HepG2 (cell line): ENCODE data around the gene PKMYT1. TPM values are rescaled to one million over a fixed set of nuclear protein-coding genes. Genes with fewer than 3 reads are reported as not detected.

Source experiments
- ATAC-seq: fragments of 200-7000 bp; cut with Tn5 transposase; 3 replicates; pipeline ENCODE4 v1.9.1; 2020; ENCODE audit warnings: mild to moderate bottlenecking, moderate library complexity
- BruUV-seq: library from RNA; stranded (reverse); fragments of 400-500 nt; replicated peaks from 2 replicates; lab custom pipeline; 2021; lab: Mats Ljungman, UMichigan
- CTCF ChIA-PET: fragments of 300-600 bp; formaldehyde crosslinking; extraction: SDS; loops from one replicate; lab custom pipeline; 2021; ENCODE audit warnings: low total read pairs, inconsistent platforms, low intra/inter-chr PET ratio; lab: Yijun Ruan, JAX
- POLR2A ChIA-PET: fragments of 350-600 bp; sonication (Branson Sonifier 250); formaldehyde crosslinking; loops from one replicate; lab custom pipeline; 2020; ENCODE audit warnings: antibody characterized with exemption, inconsistent platforms; lab: Yijun Ruan, JAX
- DNase-seq: peaks from one replicate; pipeline ENCODE4 v3.0.0-alpha.2; 2015; ENCODE audit warnings: low spot score
- FAIRE-seq: peaks from 3 replicates; lab custom pipeline; 2011; peaks lifted over from hg19 to GRCh38; lab: Jason Lieb, UNC
- H2AFZ ChIP-seq: one replicate; pipeline ENCODE4 v1.6.1; 2011; ENCODE audit warnings: low read length, inconsistent platforms
- H3K27ac ChIP-seq: fragments of 300-600 bp; 3 replicates; pipeline ENCODE4 v1.8.0; 2011; ENCODE audit warnings: mixed run types, mild to moderate bottlenecking, mixed read lengths, low read length, inconsistent platforms; ENCODE audit not compliant: insufficient read depth; ENCODE audit errors: extremely low read length
- H3K27me3 ChIP-seq, 2 experiments: fragments of 200-600 bp in 1 of 2; 2 replicates in 1 of 2; 3 replicates in 1 of 2; pipeline versions ENCODE4 v1.6.0 to v1.8.0; 2011; ENCODE audit warnings: low read length in 2 of 2, mild to moderate bottlenecking in 2 of 2, moderate library complexity in 2 of 2, inconsistent platforms in 1 of 2; ENCODE audit not compliant: insufficient read depth in 2 of 2, control insufficient read depth in 1 of 2
- H3K36me3 ChIP-seq, 2 experiments: fragments of 200-600 bp in 1 of 2; replicated peaks in 1 of 2; 2 replicates in 1 of 2; 3 replicates in 1 of 2; pipeline versions ENCODE4 v1.5.1 to v1.8.0; 2011; ENCODE audit warnings: low read length in 2 of 2, inconsistent platforms in 1 of 2; ENCODE audit not compliant: insufficient read depth in 2 of 2, control insufficient read depth in 1 of 2
- H3K4me1 ChIP-seq: 2 replicates; pipeline ENCODE4 v1.5.1; 2012; ENCODE audit warnings: low read length, inconsistent platforms; ENCODE audit not compliant: insufficient read depth
- H3K4me2 ChIP-seq: 2 replicates; pipeline ENCODE4 v1.6.0; 2011; ENCODE audit warnings: low read depth, low read length, inconsistent platforms
- H3K4me3 ChIP-seq, 3 experiments: fragments of 200-600 bp in 1 of 3; sonication (generic), shearing (Covaris generic) in 1 of 3; replicated peaks in 1 of 3; 2 replicates each; pipeline ENCODE4 v1.5.1; 2011 to 2016; ENCODE audit warnings: low read length in 3 of 3, inconsistent platforms in 2 of 3, low read depth in 2 of 3, mild to moderate bottlenecking in 2 of 3, control low read depth in 1 of 3, mixed read lengths in 1 of 3; ENCODE audit not compliant: insufficient read depth in 1 of 3
- H3K79me2 ChIP-seq: one replicate; pipeline ENCODE4 v1.6.1; 2011; ENCODE audit warnings: low read length, inconsistent platforms; ENCODE audit not compliant: insufficient read depth
- H3K9ac ChIP-seq: 2 replicates; pipeline ENCODE4 v1.6.0; 2011; ENCODE audit warnings: mild to moderate bottlenecking, low read depth, low read length, inconsistent platforms; ENCODE audit not compliant: insufficient read depth
- H3K9me3 ChIP-seq: 2 replicates; pipeline ENCODE4 v1.5.1; 2012; ENCODE audit warnings: mild to moderate bottlenecking, low read length
- H4K20me1 ChIP-seq: 2 replicates; pipeline ENCODE4 v1.6.0; 2011; ENCODE audit warnings: inconsistent platforms, mild to moderate bottlenecking, low read length, moderate library complexity; ENCODE audit not compliant: insufficient read depth
- ARID5B ChIP-seq: IDR thresholded peaks from 2 replicates; pipeline ENCODE4 v1.4.0; 2020; ENCODE audit warnings: mild to moderate bottlenecking, missing genetic modification reagents
- DMTF1 ChIP-seq: sonication (generic); formaldehyde crosslinking; IDR thresholded peaks from 2 replicates; pipeline ENCODE4 v1.4.0; 2020; ENCODE audit warnings: mild to moderate bottlenecking, missing genetic modification reagents
- FOXA3 ChIP-seq: IDR thresholded peaks from 2 replicates; pipeline ENCODE4 v1.6.1; 2016; ENCODE audit warnings: missing genetic modification reagents, missing compliant biosample characterization
- MAFF ChIP-seq: IDR thresholded peaks from 2 replicates; pipeline ENCODE4 v1.6.1; 2011; ENCODE audit warnings: low read depth, low read length, improper control_type of control experiment
- MAFK ChIP-seq, 2 experiments: IDR thresholded peaks in 1 of 2; conservative IDR thresholded peaks in 1 of 2; 2 replicates each; pipeline ENCODE4 v1.6.1; 2011; ENCODE audit warnings: improper control_type of control experiment in 2 of 2, low read length in 2 of 2
- PCBP1 ChIP-seq: fragments of 200-400 bp; formaldehyde crosslinking; IDR thresholded peaks from 2 replicates; pipeline ENCODE4 v1.6.1; 2017; ENCODE audit warnings: mild to moderate bottlenecking, low read depth, low read length, borderline replicate concordance
- ZFAT ChIP-seq: sonication (generic); formaldehyde crosslinking; conservative IDR thresholded peaks from 2 replicates; pipeline ENCODE4 v1.8.1; 2023; ENCODE audit warnings: missing genetic modification reagents, inconsistent platforms
- ZMYM3 ChIP-seq: sonication (generic); formaldehyde crosslinking; IDR thresholded peaks from 2 replicates; pipeline ENCODE4 v1.5.1; 2020; ENCODE audit warnings: mild to moderate bottlenecking, missing genetic modification reagents
- ZNF121 ChIP-seq: sonication (generic); formaldehyde crosslinking; IDR thresholded peaks from 2 replicates; pipeline ENCODE4 v1.5.0; 2020; ENCODE audit warnings: mild to moderate bottlenecking, missing genetic modification reagents
- ZNF136 ChIP-seq: sonication (generic); formaldehyde crosslinking; IDR thresholded peaks from 2 replicates; pipeline ENCODE4 v1.8.1; 2022; ENCODE audit warnings: low read depth, mild to moderate bottlenecking, moderate library complexity, missing genetic modification reagents
- ZNF616 ChIP-seq: sonication (generic); formaldehyde crosslinking; IDR thresholded peaks from 2 replicates; pipeline ENCODE4 v1.5.0; 2020; ENCODE audit warnings: low read depth, mild to moderate bottlenecking, missing genetic modification reagents
- WGBS: methylation state at CpG from one replicate; pipeline ENCODE4 v1.1.6; 2017; ENCODE audit warnings: low lambda C conversion rate; 5-methylcytosine and 5-hydroxymethylcytosine counted together
- in situ Hi-C: cut with HindIII; loops from 2 replicates; pipeline ENCODE4 v1.10.0; 2017; ENCODE audit warnings: low pct_unique_long_range_greater_than_20kb; ENCODE audit not compliant: extremely low pct_ligation_motif_present
- intact Hi-C: fragments of 100-400 bp; cut with micrococcal nuclease; formaldehyde crosslinking; loops from one replicate; pipeline ENCODE4 v1.10.0; 2022; ENCODE audit not compliant: unreplicated experiment
- polyA plus RNA-seq, 8 experiments: library from polyadenylated mRNA; depleted of rRNA in 3 of 8; stranded (reverse) in 7 of 8; unstranded in 1 of 8; fragments of >200 nt; fragmentation: Illumina TruSeq in 4 of 8; extraction: Trizol in 4 of 8; gene quantifications; 2 replicates each; pipeline versions ENCODE4 v1.2.1 to v1.2.3, GENCODE V29; 2011 to 2016; ENCODE audit warnings: low read depth in 4 of 8, missing spikeins in 1 of 8, mixed read lengths in 1 of 8; ENCODE audit not compliant: insufficient read depth in 1 of 8
- total RNA-seq, 5 experiments: library from RNA; depleted of rRNA; stranded (reverse); fragments of >200 nt; fragmentation: Illumina TruSeq; extraction: Trizol; gene quantifications; 2 replicates each; pipeline ENCODE4 v1.2.3, GENCODE V29; 2016; ENCODE audit warnings: low read depth in 1 of 5

The PKMYT1 gene
- total and polyA plus RNA-seq, 2 of the 13 experiments (the other 11 are each of a cell fraction or from before 2014, with no cell fraction given): 7.0 to 27.8 TPM

- no peak overlapping the region for H3K27ac ChIP-seq
- no peak overlapping the region for H3K4me2 ChIP-seq
- no TSS peak for BruUV-seq
- no peaks in the 10 kb centered on the region for H3K4me1 ChIP-seq
- H3K27me3 ChIP-seq: no peaks in the 10 kb centered on the region
- H3K9me3 ChIP-seq: no peaks in the 10 kb centered on the region
- no peak overlapping the region for H2AFZ ChIP-seq
- TF ChIP-seq MAFF (peak; percentile 55), MAFK (conservative IDR thresholded peaks at IDR 0.05 in 1 of 2, IDR thresholded peaks at IDR 0.05 in 1 of 2; ENCODE audit: low read length in 2 of 2) (peak; percentile 59 to 77), FOXA3 (CRISPR knock-in tag) (no peak), ZFAT (no peak)
- TF ChIP-seq, all 625 proteins: peak for 2
- H3K9ac ChIP-seq: no peak overlapping the region
- CTCF ChIA-PET: no interaction called here
- no peak for FAIRE-seq
- intact Hi-C loops: no loop called here
- H3K79me2 ChIP-seq: no peaks in the 10 kb centered on the region
- POLR2A ChIA-PET: no interaction called here
- ATAC-seq: no peak
- in situ Hi-C loops: no loop called here
- no peak for DNase-seq
- 95% methylated on average over 2 of the region's 2 CpGs for WGBS
- peaks cover 5 to 34% of the 10 kb centered on the region in 2 experiments; a peak in 4 of 5 replicates for H3K36me3 ChIP-seq
- H3K4me3 ChIP-seq: no peak overlapping the region
- no peaks in the 10 kb centered on the region for H4K20me1 ChIP-seq
These were observed 40.3 kb downstream of the PKMYT1 start for GRCh38 chr16:2939968-2940367.

DNA sequence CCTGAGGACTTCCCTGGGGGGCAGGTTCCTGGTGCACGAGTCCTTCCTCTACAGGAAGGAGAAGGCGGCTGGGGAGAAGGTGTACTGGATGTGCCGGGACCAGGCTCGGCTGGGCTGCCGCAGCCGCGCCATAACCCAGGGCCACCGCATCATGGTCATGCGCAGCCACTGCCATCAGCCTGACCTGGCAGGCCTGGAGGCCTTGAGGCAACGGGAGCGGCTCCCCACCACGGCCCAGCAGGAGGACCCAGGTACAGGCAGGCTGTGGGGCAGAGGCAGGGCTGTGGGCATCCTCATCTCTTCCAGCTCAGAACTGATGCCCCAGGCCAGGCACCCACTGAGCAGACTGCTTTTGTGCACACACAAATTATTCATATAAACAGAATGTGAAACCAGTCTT is 42.0 kb downstream of the PKMYT1 start:
- Histone ChIP-seq H3K9ac (no peak overlapping the region), H3K4me1 (no peaks in the 10 kb centered on the region), H3K27me3 (no peaks in the 10 kb centered on the region), H2AFZ (no peak overlapping the region), H3K9me3 (no peaks in the 10 kb centered on the region), H3K4me2 (no peak overlapping the region), H4K20me1 (no peaks in the 10 kb centered on the region), H3K4me3 (no peak overlapping the region), H3K79me2 (no peaks in the 10 kb centered on the region), H3K36me3 (peaks cover 7 to 35% of the 10 kb centered on the region in 2 experiments; a peak in 4 of 5 replicates), H3K27ac (no peak overlapping the region)
- FAIRE-seq (no peak), ATAC-seq (no peak), DNase-seq (no peak)
- intact Hi-C loops (no loop called here), in situ Hi-C loops (no loop called here)
- ChIA-PET CTCF (no interaction called here), POLR2A (no interaction called here)
- WGBS: no CpG with 5 or more reads among the region's 12 CpGs
- BruUV-seq: no TSS peak
- TF ChIP-seq ARID5B (CRISPR knock-in tag): no peak
- TF ChIP-seq PCBP1: no peak
- TF ChIP-seq ZMYM3: no peak
- TF ChIP-seq DMTF1 (CRISPR knock-in tag): no peak
- no peak for TF ChIP-seq ZNF121
- TF ChIP-seq ZNF616 (CRISPR knock-in tag): no peak
- no peak for TF ChIP-seq ZNF136
